ENCODE data around the gene MMAB.

MMAB gene

GRCh38 chr12:109601557-109601956 lies 28.3 kb upstream of the MMAB start:
- no peak for DNase-seq

GRCh38 chr12:109600995-109601394 lies 27.7 kb upstream of the MMAB start:
- no peak for DNase-seq

GRCh38 chr12:109600481-109600880 lies 27.2 kb upstream of the MMAB start:
- DNase-seq = no peak

- DNase-seq = no peak
Measured at GRCh38 chr12:109599087-109599486, 25.8 kb upstream of the MMAB start.

GRCh38 chr12:109598428-109598854 lies 25.1 kb upstream of the MMAB start:
- no peak for DNase-seq

- DNase-seq = peak; percentile 62
Measured at GRCh38 chr12:109597795-109598427, 24.6 kb upstream of the MMAB start.

- DNase-seq = no peak
Measured at GRCh38 chr12:109597414-109597794, 24.1 kb upstream of the MMAB start.

GRCh38 chr12:109596418-109597244 lies 23.3 kb upstream of the MMAB start:
- DNase-seq = no peak

GRCh38 chr12:109595321-109595902 lies 22.1 kb upstream of the MMAB start:
- no peak for DNase-seq

- DNase-seq = no peak
Measured at GRCh38 chr12:109594556-109595317, 21.4 kb upstream of the MMAB start.

GRCh38 chr12:109592905-109593272 lies 19.6 kb upstream of the MMAB start:
- no peak for DNase-seq

GRCh38 chr12:109592195-109592904 lies 19.0 kb upstream of the MMAB start:
- DNase-seq = no peak

GRCh38 chr12:109591041-109591440 lies 17.7 kb upstream of the MMAB start:
- DNase-seq = no peak

GRCh38 chr12:109590566-109590965 lies 17.3 kb upstream of the MMAB start:
- no peak for DNase-seq

- DNase-seq = no peak
Measured at GRCh38 chr12:109589691-109590245, 16.5 kb upstream of the MMAB start.

- no peak for DNase-seq
Measured at GRCh38 chr12:109589240-109589590, 15.9 kb upstream of the MMAB start.

- no peak for DNase-seq
Measured at GRCh38 chr12:109588461-109589239, 15.3 kb upstream of the MMAB start.

GRCh38 chr12:109587921-109588320 lies 14.6 kb upstream of the MMAB start:
- no peak for DNase-seq

- no peak for DNase-seq
Measured at GRCh38 chr12:109586385-109587296, 13.3 kb upstream of the MMAB start.

GRCh38 chr12:109583733-109584132 lies 10.4 kb upstream of the MMAB start:
- DNase-seq = no peak

GRCh38 chr12:109582636-109583035 lies 9.3 kb upstream of the MMAB start:
- DNase-seq = no peak

Measured in stimulated activated CD4-positive, alpha-beta T cell treated with anti-CD3 and anti-CD28 coated beads, Interleukin-4, amount 100 ng/mL, for 1 hour (primary cell).